Esophagus (tissue), 2 donors: ENCODE measurements around the gene SERPINB1. TPM values are rescaled to one million over a fixed set of nuclear protein-coding genes. Genes with fewer than 3 reads are reported as not detected.

Source experiments
- H3K27ac ChIP-seq, 2 donors: one replicate each; pipeline ENCODE4 v1.5.1; 2013; ENCODE audit warnings: low read depth in 2 of 2, mild to moderate bottlenecking in 2 of 2, inconsistent platforms in 1 of 2, low read length in 1 of 2, moderate library complexity in 1 of 2
- H3K27me3 ChIP-seq, 2 donors: one replicate each; pipeline ENCODE4 v1.6.1; 2013; ENCODE audit warnings: low read length in 2 of 2, control low read depth in 1 of 2, mild to moderate bottlenecking in 1 of 2; ENCODE audit not compliant: insufficient read depth in 2 of 2, control insufficient read depth in 1 of 2
- H3K36me3 ChIP-seq, 2 donors: one replicate each; pipeline ENCODE4 v1.6.1; 2013; ENCODE audit warnings: low read length in 1 of 2; ENCODE audit not compliant: control insufficient read depth in 2 of 2, insufficient read depth in 2 of 2
- H3K4me1 ChIP-seq, 2 donors: one replicate each; pipeline ENCODE4 v1.6.1; 2013; ENCODE audit warnings: low read length in 1 of 2; ENCODE audit not compliant: control insufficient read depth in 2 of 2, insufficient read depth in 2 of 2
- H3K4me3 ChIP-seq, 2 donors: one replicate each; pipeline ENCODE4 v1.5.1; 2013; ENCODE audit warnings: low read length in 2 of 2, mild to moderate bottlenecking in 2 of 2, low read depth in 1 of 2, moderate library complexity in 1 of 2
- H3K9me3 ChIP-seq, 2 donors: one replicate each; pipeline ENCODE4 v1.6.1; 2013; ENCODE audit warnings: mild to moderate bottlenecking in 2 of 2, low read depth in 1 of 2, low read length in 1 of 2, moderate library complexity in 1 of 2; ENCODE audit not compliant: control insufficient read depth in 2 of 2, insufficient read depth in 1 of 2
- WGBS, 2 donors: extraction: QIAGEN DNeasy Blood & Tissue Kit; methylation state at CpG; one replicate each; pipeline ENCODE4 v1.1.7; 2013; 5-methylcytosine and 5-hydroxymethylcytosine counted together
- polyA plus RNA-seq, 2 donors: library from polyadenylated mRNA; stranded (reverse); fragments of 200-250 nt; gene quantifications; one replicate each; pipeline ENCODE4 v1.2.3, GENCODE V29; 2013
- donor health status: healthy with polysubstance abuse.
- donor health status: Bipolar disorder and iron deficiency.

SERPINB1 gene
- polyA plus RNA-seq, 2 donors: 302 to 549 TPM

DNA sequence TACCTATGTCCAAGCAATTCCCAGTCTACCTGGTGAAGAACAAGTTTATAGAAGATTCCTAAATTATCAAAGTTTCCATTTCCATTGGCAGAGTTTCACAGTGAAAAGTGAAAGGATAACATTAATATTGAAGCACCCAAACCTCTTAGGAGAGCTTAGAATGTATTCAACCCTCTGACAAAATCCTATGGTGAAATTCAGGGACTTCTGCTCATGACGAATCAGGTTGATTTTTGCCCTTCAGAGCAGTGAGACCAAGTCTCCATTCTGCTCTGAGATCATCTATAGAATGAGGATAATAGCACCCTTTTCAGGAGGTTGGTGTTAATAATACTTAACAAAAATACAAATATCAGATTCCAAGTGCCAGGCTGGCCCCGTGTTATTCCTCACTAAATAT is 15.5 kb downstream of the SERPINB1 start:
- H3K4me1 ChIP-seq: no peaks in the 10 kb centered on the region
- no peak overlapping the region for H3K27ac ChIP-seq
- H3K27me3 ChIP-seq: no peaks in the 10 kb centered on the region
- WGBS, 2 donors: 81 to 83% methylated on average over 2 of the region's 2 CpGs
- no peak overlapping the region for H3K4me3 ChIP-seq
- H3K36me3 ChIP-seq: no peaks in the 10 kb centered on the region
- H3K9me3 ChIP-seq: no peaks in the 10 kb centered on the region

DNA sequence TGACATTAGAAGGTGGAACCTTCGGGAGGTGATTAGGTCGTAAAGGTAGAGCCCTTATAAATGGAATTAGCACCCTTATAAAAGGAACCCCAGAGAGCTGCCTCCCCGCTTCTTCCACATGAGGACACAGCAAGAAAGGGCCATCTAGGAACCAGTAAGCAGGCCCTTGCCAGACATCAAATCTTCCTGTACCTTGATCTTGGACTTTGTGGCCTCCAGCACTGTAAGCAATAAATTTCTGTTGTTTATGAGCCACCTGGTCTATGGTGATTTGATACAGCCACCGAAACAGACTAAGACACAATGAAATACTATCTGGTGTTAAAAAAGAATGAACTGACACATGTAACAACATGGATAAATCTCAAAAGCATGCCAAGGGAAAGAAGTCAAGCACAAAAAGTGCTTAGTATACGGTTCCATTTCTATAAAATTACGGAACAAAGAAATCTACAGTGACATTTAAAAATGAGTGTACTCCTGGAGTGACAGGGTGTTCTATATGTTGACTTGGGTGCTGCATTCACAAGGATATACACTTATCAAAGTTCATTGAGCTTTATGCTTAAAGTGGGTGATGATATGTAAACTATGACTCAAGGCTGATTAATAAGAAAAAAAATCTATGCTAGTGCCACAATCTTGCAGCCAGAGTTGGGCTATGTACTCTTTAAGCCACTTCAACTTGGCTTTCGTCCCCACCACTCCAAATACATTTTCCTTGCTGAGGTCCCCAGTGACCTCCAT is 18.4 kb downstream of the SERPINB1 start:
- 74 to 76% methylated on average over 7 of the region's 7 CpGs for WGBS, 2 donors
- H3K4me1 ChIP-seq: no peaks in the 10 kb centered on the region
- H3K36me3 ChIP-seq: no peaks in the 10 kb centered on the region
- no peaks in the 10 kb centered on the region for H3K27me3 ChIP-seq
- no peaks in the 10 kb centered on the region for H3K9me3 ChIP-seq
- H3K4me3 ChIP-seq: no peak overlapping the region
- H3K27ac ChIP-seq: peak overlapping the region; percentile 36 to 69

DNA sequence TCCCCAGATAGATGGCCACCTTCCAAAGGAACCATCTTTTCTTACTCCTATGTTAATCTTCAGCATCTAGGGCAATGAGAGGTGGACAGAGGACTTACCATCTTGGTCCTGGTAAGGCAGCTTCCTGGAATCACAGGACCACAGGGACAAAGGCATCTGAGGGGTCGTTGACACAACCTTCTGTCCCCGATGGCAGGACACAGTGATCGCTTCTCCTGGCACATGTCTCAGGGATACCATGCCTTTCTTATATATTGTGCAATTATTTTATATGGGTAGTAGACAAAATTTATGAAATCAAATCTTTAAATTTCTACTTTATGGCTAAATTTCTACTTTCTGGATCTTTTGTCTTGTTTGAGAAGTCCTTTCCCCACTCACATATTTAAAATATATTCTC is 20.1 kb downstream of the SERPINB1 start:
- WGBS, 2 donors: 92 to 97% methylated on average over 3 of the region's 3 CpGs
- no peaks in the 10 kb centered on the region for H3K27me3 ChIP-seq
- H3K27ac ChIP-seq: peak overlapping the region in 1 of 2 donors; percentile 65
- no peaks in the 10 kb centered on the region for H3K9me3 ChIP-seq
- no peaks in the 10 kb centered on the region for H3K4me1 ChIP-seq
- no peak overlapping the region for H3K4me3 ChIP-seq
- no peaks in the 10 kb centered on the region for H3K36me3 ChIP-seq

DNA sequence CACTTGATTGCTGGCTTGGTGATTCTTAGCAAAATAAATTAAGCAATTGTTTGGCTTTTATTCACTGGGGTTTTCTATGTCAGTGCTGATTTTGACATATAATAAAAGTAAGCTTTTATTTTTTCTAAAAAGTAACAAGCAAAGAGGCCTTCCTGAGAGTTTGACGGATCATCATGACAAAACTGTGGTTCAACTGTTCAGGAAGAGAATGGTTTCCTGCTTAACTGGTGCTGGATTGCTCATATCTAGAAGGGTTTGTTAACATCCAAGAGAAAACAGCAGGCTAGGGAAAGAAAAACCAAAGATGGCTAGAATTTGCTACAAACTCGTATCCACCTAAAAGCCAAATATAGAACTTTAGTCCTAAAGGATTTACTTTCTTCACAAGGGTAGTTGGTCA is 21.2 kb downstream of the SERPINB1 start:
- H3K27me3 ChIP-seq: no peaks in the 10 kb centered on the region
- 57 to 76% methylated on average over 2 of the region's 2 CpGs for WGBS, 2 donors
- H3K4me1 ChIP-seq: no peaks in the 10 kb centered on the region
- H3K4me3 ChIP-seq: no peak overlapping the region
- H3K27ac ChIP-seq: peak overlapping the region in 1 of 2 donors; percentile 61
- H3K36me3 ChIP-seq: no peaks in the 10 kb centered on the region
- no peaks in the 10 kb centered on the region for H3K9me3 ChIP-seq

DNA sequence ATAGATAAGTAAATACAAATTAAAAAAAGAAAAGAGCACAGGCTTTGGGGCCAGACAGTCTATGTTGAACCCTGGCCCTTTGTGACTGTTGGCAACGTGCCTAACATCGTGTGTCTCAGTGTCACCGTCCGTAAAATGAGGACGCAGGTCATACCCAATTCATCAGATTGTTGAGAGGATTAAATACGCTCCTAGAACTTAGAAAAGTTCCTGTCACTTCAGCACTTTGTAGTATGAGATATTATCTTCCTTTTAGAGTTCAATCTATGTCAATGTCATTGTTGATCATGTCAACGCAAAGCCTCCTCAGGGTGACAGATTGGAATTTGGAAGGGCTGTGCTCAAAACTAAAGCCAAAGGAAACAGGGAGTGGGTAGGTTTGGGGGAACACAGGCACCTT is 21.7 kb downstream of the SERPINB1 start:
- H3K9me3 ChIP-seq: no peaks in the 10 kb centered on the region
- H3K27me3 ChIP-seq: no peaks in the 10 kb centered on the region
- 46 to 62% methylated on average over 7 of the region's 7 CpGs for WGBS, 2 donors
- no peaks in the 10 kb centered on the region for H3K4me1 ChIP-seq
- H3K4me3 ChIP-seq: no peak overlapping the region
- H3K36me3 ChIP-seq: no peaks in the 10 kb centered on the region
- H3K27ac ChIP-seq: peak overlapping the region in 1 of 2 donors; percentile 65

DNA sequence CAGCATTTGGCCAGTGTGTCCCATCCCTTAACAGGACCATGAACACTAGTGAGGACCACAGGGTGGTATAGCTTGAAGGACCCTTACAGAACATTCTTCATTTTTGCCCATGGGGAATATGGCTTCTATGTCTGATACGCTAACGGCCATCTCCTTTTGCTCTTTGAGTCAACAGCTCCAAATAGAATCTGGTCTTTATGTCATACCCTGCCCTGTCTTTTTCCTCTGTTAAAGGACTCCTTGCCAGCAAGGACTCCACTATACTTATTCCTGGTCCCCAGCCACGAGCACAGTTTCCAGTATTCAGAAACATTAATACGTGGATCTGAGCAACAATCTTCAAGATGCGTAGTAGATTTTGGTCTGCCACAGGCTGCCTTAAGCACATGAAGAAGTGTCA is 22.5 kb downstream of the SERPINB1 start:
- Histone ChIP-seq H3K27me3 (no peaks in the 10 kb centered on the region), H3K36me3 (no peaks in the 10 kb centered on the region), H3K9me3 (no peaks in the 10 kb centered on the region), H3K4me3 (no peak overlapping the region), H3K4me1 (no peaks in the 10 kb centered on the region), H3K27ac (peak overlapping the region; percentile 9 to 89)
- WGBS, 2 donors: 89 to 90% methylated on average over 5 of the region's 5 CpGs

DNA sequence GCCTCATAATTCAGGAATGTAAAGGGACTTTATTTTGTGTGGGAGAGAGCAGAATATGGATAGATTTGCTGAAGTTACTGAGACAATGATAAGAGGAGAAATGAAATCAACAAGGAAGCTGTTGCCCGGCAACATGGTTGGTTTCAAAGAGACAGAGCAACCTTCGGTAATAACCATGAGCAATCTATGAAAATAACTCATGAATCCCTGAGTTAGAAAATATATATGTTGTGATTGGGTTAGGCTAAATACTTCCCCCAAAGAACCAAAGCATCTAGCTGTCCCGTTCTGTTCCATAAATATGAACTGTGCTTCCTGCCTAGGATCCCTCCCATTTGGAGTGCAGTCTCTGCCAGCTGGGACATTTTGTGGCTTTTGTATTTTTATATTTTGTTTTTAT is 23.1 kb downstream of the SERPINB1 start:
- no peaks in the 10 kb centered on the region for H3K4me1 ChIP-seq
- H3K27ac ChIP-seq: peak overlapping the region; percentile 9 to 89
- WGBS, 2 donors: 21 to 29% methylated on average over 3 of the region's 3 CpGs
- H3K27me3 ChIP-seq: no peaks in the 10 kb centered on the region
- no peak overlapping the region for H3K4me3 ChIP-seq
- no peaks in the 10 kb centered on the region for H3K9me3 ChIP-seq
- no peaks in the 10 kb centered on the region for H3K36me3 ChIP-seq

DNA sequence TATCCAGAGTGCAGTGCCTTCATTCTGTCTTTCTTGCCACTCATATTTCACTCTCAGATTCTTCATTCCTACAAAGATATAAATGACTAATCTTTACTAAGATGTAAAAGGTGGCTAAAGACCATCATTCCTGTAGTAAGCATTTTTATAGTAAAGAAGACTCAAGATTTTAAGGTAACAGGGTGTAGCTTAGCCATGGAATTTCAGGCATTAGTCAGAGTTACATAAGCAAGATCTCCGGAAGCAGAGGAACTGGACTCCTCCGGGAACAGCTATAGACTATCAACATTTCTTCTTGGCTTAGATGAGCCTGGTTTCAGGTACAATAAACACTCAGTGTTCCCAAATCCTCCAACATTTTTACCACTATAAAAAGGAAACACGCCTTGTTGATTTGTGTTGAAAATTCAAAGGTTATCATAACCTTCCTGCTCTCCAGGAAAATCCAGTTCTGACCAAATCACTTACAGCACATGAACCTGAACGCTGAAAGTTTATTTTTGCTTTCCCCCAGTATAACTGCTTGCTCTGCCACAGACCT is 23.7 kb downstream of the SERPINB1 start:
- no peaks in the 10 kb centered on the region for H3K9me3 ChIP-seq
- H3K4me3 ChIP-seq: no peak overlapping the region
- H3K36me3 ChIP-seq: no peaks in the 10 kb centered on the region
- no peaks in the 10 kb centered on the region for H3K4me1 ChIP-seq
- peak overlapping the region; percentile 60 to 74 for H3K27ac ChIP-seq
- H3K27me3 ChIP-seq: no peaks in the 10 kb centered on the region
- WGBS, 2 donors: 26 to 32% methylated on average over 4 of the region's 4 CpGs

DNA sequence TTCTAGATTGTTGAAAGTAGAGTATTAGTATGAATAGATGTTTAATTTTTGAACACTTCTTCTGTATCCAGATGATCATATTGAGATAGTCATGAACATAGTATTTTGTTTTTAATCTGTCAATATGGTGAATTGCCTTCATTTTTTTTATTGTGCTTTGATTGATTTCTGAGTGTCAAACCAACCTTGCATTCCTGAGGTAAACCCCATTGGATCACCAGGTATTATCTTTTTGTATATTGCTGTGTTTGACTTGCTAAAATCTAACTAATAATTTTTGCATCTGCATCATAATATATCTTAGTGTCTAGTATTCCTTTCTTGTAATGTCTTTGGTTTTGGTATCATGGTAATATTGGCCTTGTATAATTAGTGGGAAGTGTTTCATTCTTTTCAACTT is 25.5 kb downstream of the SERPINB1 start:
- Histone ChIP-seq H3K9me3 (no peaks in the 10 kb centered on the region), H3K4me3 (no peak overlapping the region), H3K27ac (no peak overlapping the region), H3K36me3 (no peaks in the 10 kb centered on the region), H3K4me1 (peaks cover 1% of the 10 kb centered on the region in 2 donors), H3K27me3 (no peaks in the 10 kb centered on the region)

DNA sequence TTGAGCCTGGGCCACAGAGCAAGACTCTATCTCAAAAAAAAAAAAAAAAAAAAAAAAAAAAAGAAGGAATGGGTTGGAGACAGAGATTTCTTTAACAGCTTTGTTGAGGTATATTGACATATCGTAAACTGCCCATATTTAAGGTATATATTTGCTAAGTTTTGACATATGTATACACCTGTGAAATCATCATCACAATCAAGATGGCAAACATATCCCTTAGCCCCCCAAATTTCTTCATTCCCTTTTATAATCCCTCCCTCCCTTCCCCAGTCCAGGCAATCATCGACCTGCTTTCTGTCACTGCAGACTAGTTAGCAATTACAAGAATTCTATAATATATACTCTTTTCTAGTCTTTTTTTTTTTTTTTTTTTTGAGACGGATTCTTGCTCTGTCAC is 29.0 kb downstream of the SERPINB1 start:
- Histone ChIP-seq H3K4me1 (peaks cover 3 to 6% of the 10 kb centered on the region in 2 donors), H3K9me3 (no peaks in the 10 kb centered on the region), H3K4me3 (no peak overlapping the region), H3K36me3 (no peaks in the 10 kb centered on the region), H3K27ac (no peak overlapping the region), H3K27me3 (no peaks in the 10 kb centered on the region)
- 87 to 99% methylated on average over 3 of the region's 3 CpGs for WGBS, 2 donors
